SK-N-SH treated with all-trans-retinoic acid at 6 μM for 48 hours (cell line): Measurements from ENCODE around the gene GTF2F2.

ENCODE experiments used
- ARNTL ChIP-seq: fragments of 450-650 bp; formaldehyde crosslinking; IDR thresholded peaks from 2 replicates; pipeline ENCODE4 v1.5.0; 2020; ENCODE audit warnings: low read depth, mild to moderate bottlenecking, moderate library complexity, borderline replicate concordance
- CSDC2 ChIP-seq: fragments of 250-450 bp; sonication (Bioruptor Pico); IDR thresholded peaks from 2 replicates; pipeline ENCODE4 v1.5.0; 2020; ENCODE audit warnings: mild to moderate bottlenecking, moderate library complexity
- RARB ChIP-seq: fragments of 250-450 bp; sonication (Bioruptor Pico); IDR thresholded peaks from 2 replicates; pipeline ENCODE4 v1.8.0; 2021; ENCODE audit warnings: mild to moderate bottlenecking, moderate library complexity
- SNAI2 ChIP-seq: fragments of 250-450 bp; sonication (Bioruptor Pico); IDR thresholded peaks from 2 replicates; pipeline ENCODE4 v1.5.0; 2020; ENCODE audit warnings: mild to moderate bottlenecking, moderate library complexity
- ZC3H10 ChIP-seq: fragments of 250-450 bp; sonication (Bioruptor Pico); IDR thresholded peaks from 2 replicates; pipeline ENCODE4 v1.5.1; 2021; ENCODE audit warnings: mild to moderate bottlenecking, moderate library complexity
- ZFP3 ChIP-seq: fragments of 250-450 bp; sonication (Bioruptor Pico); IDR thresholded peaks from 2 replicates; pipeline ENCODE4 v1.5.0; 2020; ENCODE audit warnings: mild to moderate bottlenecking, moderate library complexity

GRCh38 chr13:45282994-45283393 lies 162.7 kb downstream of the GTF2F2 start:
- TF ChIP-seq SNAI2 (CRISPR knock-in tag) (no peak), RARB (CRISPR knock-in tag) (no peak), ZFP3 (CRISPR knock-in tag) (no peak), ZC3H10 (CRISPR knock-in tag) (no peak), CSDC2 (CRISPR knock-in tag) (no peak), ARNTL (CRISPR knock-in tag) (no peak)
